ENCODE measurements around the gene KLHL17. TPM values are rescaled to one million over a fixed set of nuclear protein-coding genes. Genes with fewer than 3 reads are reported as not detected.

The KLHL17 gene
- total and polyA plus RNA-seq, 10 of the 15 experiments (the other 5 are each of a cell fraction or from before 2014, with no cell fraction given) = 0.03 to 30.6 (median 5.3) TPM

- TF ChIP-seq, protein P1, sequence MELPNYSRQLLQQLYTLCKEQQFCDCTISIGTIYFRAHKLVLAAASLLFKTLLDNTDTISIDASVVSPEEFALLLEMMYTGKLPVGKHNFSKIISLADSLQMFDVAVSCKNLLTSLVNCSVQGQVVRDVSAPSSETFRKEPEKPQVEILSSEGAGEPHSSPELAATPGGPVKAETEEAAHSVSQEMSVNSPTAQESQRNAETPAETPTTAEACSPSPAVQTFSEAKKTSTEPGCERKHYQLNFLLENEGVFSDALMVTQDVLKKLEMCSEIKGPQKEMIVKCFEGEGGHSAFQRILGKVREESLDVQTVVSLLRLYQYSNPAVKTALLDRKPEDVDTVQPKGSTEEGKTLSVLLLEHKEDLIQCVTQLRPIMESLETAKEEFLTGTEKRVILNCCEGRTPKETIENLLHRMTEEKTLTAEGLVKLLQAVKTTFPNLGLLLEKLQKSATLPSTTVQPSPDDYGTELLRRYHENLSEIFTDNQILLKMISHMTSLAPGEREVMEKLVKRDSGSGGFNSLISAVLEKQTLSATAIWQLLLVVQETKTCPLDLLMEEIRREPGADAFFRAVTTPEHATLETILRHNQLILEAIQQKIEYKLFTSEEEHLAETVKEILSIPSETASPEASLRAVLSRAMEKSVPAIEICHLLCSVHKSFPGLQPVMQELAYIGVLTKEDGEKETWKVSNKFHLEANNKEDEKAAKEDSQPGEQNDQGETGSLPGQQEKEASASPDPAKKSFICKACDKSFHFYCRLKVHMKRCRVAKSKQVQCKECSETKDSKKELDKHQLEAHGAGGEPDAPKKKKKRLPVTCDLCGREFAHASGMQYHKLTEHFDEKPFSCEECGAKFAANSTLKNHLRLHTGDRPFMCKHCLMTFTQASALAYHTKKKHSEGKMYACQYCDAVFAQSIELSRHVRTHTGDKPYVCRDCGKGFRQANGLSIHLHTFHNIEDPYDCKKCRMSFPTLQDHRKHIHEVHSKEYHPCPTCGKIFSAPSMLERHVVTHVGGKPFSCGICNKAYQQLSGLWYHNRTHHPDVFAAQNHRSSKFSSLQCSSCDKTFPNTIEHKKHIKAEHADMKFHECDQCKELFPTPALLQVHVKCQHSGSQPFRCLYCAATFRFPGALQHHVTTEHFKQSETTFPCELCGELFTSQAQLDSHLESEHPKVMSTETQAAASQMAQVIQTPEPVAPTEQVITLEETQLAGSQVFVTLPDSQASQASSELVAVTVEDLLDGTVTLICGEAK (IDR thresholded peaks at IDR 0.05; ENCODE audit: borderline replicate concordance) = no peak
- TF ChIP-seq, protein P2, sequence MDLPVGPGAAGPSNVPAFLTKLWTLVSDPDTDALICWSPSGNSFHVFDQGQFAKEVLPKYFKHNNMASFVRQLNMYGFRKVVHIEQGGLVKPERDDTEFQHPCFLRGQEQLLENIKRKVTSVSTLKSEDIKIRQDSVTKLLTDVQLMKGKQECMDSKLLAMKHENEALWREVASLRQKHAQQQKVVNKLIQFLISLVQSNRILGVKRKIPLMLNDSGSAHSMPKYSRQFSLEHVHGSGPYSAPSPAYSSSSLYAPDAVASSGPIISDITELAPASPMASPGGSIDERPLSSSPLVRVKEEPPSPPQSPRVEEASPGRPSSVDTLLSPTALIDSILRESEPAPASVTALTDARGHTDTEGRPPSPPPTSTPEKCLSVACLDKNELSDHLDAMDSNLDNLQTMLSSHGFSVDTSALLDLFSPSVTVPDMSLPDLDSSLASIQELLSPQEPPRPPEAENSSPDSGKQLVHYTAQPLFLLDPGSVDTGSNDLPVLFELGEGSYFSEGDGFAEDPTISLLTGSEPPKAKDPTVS (IDR thresholded peaks at IDR 0.05; ENCODE audit: low read depth, low read length) = no peak
- TF ChIP-seq, protein P3, sequence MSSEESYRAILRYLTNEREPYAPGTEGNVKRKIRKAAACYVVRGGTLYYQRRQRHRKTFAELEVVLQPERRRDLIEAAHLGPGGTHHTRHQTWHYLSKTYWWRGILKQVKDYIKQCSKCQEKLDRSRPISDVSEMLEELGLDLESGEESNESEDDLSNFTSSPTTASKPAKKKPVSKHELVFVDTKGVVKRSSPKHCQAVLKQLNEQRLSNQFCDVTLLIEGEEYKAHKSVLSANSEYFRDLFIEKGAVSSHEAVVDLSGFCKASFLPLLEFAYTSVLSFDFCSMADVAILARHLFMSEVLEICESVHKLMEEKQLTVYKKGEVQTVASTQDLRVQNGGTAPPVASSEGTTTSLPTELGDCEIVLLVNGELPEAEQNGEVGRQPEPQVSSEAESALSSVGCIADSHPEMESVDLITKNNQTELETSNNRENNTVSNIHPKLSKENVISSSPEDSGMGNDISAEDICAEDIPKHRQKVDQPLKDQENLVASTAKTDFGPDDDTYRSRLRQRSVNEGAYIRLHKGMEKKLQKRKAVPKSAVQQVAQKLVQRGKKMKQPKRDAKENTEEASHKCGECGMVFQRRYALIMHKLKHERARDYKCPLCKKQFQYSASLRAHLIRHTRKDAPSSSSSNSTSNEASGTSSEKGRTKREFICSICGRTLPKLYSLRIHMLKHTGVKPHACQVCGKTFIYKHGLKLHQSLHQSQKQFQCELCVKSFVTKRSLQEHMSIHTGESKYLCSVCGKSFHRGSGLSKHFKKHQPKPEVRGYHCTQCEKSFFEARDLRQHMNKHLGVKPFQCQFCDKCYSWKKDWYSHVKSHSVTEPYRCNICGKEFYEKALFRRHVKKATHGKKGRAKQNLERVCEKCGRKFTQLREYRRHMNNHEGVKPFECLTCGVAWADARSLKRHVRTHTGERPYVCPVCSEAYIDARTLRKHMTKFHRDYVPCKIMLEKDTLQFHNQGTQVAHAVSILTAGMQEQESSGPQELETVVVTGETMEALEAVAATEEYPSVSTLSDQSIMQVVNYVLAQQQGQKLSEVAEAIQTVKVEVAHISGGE (CRISPR knock-in tag; IDR thresholded peaks at IDR 0.05) = no peak
- no peak for TF ChIP-seq NFYA (IDR thresholded peaks at IDR 0.05; ENCODE audit: borderline replicate concordance, low read depth, low read length)
Observed at GRCh38 chr1:937521-937920, 22.9 kb upstream of the KLHL17 start (continued).
